Fibroblast of the aortic adventitia (primary cell): Measurements from ENCODE around the gene SHB. TPM values are rescaled to one million over a fixed set of nuclear protein-coding genes. Genes with fewer than 3 reads are reported as not detected.
A peak's percentile ranks its signal among the peaks of the same experiment; 100 is the strongest.

Experiments used
- DNase-seq: peaks from one replicate; pipeline ENCODE4 v3.0.0-alpha.2; 2010; ENCODE audit warnings: low read depth
- H3K4me3 ChIP-seq: 2 replicates; pipeline ENCODE4 v1.5.1; 2011; ENCODE audit warnings: low read depth, mild to moderate bottlenecking, control low read depth, low read length, moderate library complexity
- CTCF ChIP-seq: IDR thresholded peaks from 2 replicates; pipeline ENCODE4 v1.5.1; 2011; ENCODE audit warnings: mild to moderate bottlenecking, low read length, control low read depth, inconsistent platforms; ENCODE audit not compliant: insufficient read depth
- total RNA-seq: library from RNA; depleted of rRNA; stranded (reverse); fragments of >200 nt; gene quantifications from 2 replicates; pipeline ENCODE4 v1.2.3, GENCODE V29; 2012; ENCODE audit warnings: low replicate concordance

Gene SHB
- total RNA-seq, 1 donor, result 26.5 TPM

GRCh38 chr9:38043931-38044623 lies 24.9 kb downstream of the SHB start:
- no peak for TF ChIP-seq CTCF
- no peak for DNase-seq
- H3K4me3 ChIP-seq, result no peak overlapping the region

- H3K4me3 ChIP-seq, result no peak overlapping the region
- TF ChIP-seq CTCF, result no peak
- no peak for DNase-seq
Observed at GRCh38 chr9:38042626-38043357, 26.2 kb downstream of the SHB start.

GRCh38 chr9:38041564-38042243 lies 27.3 kb downstream of the SHB start:
- TF ChIP-seq CTCF, result no peak
- H3K4me3 ChIP-seq, result no peak overlapping the region
- no peak for DNase-seq

- TF ChIP-seq CTCF, result no peak
- H3K4me3 ChIP-seq, result no peak overlapping the region
- DNase-seq, result no peak
Observed at GRCh38 chr9:38039907-38040682, 28.9 kb downstream of the SHB start.

GRCh38 chr9:38039090-38039906 lies 29.7 kb downstream of the SHB start:
- no peak overlapping the region for H3K4me3 ChIP-seq
- DNase-seq, result peak; percentile 80
- TF ChIP-seq CTCF, result no peak
